Measurements from ENCODE around the gene SOX11.

SOX11 gene

DNA sequence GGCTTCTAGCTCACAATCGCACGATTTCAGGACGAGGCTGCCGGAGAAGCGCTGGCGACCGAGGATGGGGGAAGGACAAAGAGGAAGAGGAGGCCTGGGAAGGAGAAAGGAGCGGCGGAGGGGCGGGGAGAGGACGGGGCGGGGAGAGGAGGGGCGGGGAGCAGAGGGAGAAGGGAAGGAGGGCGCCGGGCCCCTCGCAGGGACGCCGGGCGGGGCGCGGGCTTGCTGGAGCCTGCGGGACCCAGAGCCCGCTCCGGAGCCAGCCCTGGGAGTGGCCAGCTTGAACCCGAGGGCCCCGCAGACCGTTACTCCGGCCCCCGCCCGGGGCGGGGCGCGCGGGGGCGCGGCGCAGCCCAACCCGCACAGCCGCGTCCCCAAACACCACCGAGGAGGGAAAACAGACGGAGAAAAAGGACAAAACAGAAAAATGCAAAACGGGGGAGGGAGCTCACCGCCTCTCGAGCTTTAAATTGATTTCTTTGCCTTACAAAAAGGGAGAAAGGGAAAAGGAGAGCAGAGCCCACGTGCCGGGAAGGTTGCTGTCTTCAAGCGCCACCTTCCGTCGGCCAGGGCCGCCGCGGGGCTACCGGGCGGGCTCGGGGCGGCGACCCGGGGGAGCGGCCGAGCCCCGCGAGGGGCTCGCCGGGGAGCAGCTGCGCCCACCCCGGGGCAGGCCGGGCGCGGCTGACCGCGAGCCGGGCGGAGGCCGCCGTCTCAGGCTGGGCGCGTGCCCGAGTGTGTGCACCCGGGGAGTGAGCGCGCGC is 781 bp upstream of the SOX11 start:
- no peak for DNase-seq (ENCODE audit: low read depth in 2 of 2)

DNA sequence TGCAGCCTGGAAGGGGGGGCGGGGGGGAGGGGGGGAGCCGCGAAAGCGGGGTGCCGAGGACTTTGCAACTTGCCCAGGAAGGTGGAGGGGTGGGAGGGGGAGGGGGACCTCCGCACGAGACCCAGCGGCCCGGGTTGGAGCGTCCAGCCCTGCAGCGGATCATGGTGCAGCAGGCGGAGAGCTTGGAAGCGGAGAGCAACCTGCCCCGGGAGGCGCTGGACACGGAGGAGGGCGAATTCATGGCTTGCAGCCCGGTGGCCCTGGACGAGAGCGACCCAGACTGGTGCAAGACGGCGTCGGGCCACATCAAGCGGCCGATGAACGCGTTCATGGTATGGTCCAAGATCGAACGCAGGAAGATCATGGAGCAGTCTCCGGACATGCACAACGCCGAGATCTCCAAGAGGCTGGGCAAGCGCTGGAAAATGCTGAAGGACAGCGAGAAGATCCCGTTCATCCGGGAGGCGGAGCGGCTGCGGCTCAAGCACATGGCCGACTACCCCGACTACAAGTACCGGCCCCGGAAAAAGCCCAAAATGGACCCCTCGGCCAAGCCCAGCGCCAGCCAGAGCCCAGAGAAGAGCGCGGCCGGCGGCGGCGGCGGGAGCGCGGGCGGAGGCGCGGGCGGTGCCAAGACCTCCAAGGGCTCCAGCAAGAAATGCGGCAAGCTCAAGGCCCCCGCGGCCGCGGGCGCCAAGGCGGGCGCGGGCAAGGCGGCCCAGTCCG is 540 bp downstream of the SOX11 start:
- DNase-seq (ENCODE audit: low read depth in 2 of 2) = no peak

DNA sequence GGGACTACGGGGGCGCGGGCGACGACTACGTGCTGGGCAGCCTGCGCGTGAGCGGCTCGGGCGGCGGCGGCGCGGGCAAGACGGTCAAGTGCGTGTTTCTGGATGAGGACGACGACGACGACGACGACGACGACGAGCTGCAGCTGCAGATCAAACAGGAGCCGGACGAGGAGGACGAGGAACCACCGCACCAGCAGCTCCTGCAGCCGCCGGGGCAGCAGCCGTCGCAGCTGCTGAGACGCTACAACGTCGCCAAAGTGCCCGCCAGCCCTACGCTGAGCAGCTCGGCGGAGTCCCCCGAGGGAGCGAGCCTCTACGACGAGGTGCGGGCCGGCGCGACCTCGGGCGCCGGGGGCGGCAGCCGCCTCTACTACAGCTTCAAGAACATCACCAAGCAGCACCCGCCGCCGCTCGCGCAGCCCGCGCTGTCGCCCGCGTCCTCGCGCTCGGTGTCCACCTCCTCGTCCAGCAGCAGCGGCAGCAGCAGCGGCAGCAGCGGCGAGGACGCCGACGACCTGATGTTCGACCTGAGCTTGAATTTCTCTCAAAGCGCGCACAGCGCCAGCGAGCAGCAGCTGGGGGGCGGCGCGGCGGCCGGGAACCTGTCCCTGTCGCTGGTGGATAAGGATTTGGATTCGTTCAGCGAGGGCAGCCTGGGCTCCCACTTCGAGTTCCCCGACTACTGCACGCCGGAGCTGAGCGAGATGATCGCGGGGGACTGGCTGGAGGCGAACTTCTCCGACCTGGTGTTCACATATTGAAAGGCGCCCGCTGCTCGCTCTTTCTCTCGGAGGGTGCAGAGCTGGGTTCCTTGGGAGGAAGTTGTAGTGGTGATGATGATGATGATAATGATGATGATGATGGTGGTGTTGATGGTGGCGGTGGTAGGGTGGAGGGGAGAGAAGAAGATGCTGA is 1.4 kb downstream of the SOX11 start:
- DNase-seq (ENCODE audit: low read depth in 2 of 2) = no peak

DNA sequence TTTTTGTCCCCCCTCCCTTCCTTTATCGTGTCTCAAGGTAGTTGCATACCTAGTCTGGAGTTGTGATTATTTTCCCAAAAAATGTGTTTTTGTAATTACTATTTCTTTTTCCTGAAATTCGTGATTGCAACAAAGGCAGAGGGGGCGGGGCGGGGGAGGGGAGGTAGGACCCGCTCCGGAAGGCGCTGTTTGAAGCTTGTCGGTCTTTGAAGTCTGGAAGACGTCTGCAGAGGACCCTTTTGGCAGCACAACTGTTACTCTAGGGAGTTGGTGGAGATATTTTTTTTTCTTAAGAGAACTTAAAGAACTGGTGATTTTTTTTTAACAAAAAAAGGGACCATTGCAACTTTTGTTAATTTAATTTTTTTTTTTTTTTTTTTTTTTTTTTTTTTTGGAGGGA is 2.1 kb downstream of the SOX11 start:
- no peak for DNase-seq (ENCODE audit: low read depth in 2 of 2)

DNA sequence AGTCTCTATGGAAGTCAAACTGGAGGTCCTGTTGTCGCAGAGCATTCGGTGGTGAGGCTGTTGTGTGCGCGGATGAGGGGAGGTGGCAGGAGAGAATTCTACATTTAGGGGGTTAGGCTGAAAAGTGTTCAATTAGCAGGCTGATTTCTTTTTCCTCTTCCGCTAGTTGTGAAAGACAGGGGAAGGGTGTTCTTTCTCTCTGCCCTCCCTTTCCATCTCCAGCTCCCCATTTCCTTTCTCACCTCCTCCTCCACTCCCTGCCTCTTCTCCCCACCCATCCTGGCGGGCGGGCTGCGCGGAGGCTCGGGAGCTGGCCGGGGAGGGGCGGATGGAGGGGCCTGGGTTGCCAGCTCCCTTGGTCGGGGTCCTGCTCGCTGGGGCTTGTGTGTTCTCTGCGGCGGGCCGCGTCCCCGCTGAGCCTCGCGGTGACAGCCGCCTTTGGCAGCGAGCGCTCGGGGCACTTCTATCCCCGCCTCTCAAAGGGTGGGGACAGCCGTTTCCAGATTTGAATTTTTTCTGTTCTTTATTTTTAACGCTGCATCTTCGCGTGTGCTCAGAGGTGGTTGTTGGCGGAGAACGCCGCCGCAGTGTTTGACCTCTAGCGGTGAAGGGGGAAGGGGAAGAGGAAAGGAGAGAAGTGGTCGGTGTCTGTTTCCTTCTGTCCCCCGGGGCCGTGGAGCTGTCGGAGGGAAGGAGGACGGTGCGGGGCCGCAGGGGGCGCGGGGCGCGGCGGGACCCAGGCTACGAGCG is 3.6 kb downstream of the SOX11 start:
- no peak for DNase-seq (ENCODE audit: low read depth in 2 of 2)

DNA sequence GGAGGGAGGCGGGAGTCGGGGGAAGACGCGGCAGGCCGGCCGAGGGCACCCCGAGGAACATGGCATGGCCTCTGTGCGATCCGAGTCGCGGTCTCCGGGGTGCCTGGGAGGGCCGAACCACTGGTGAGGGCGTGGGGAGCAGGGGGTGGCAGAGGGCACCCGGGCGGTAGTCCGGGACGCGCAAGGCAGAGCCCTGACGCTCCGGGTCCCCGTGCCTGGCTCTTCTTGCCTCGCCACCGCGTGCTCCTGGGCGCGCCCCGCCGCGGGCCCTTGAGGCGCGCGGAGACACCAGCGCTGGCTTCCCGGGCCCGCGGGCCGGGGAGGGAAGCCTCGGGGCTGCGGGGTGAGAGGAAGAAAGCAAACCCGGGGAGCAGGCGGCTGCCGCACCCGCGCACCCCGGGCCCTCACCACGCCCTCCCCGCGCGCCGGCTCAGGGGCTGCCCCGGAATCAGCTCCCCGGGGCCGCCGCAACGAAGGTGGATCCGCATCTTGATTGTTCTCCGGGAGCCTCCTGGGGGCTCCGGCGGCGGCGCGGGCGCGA is 4.3 kb downstream of the SOX11 start:
- DNase-seq (ENCODE audit: low read depth in 2 of 2) = no peak

DNA sequence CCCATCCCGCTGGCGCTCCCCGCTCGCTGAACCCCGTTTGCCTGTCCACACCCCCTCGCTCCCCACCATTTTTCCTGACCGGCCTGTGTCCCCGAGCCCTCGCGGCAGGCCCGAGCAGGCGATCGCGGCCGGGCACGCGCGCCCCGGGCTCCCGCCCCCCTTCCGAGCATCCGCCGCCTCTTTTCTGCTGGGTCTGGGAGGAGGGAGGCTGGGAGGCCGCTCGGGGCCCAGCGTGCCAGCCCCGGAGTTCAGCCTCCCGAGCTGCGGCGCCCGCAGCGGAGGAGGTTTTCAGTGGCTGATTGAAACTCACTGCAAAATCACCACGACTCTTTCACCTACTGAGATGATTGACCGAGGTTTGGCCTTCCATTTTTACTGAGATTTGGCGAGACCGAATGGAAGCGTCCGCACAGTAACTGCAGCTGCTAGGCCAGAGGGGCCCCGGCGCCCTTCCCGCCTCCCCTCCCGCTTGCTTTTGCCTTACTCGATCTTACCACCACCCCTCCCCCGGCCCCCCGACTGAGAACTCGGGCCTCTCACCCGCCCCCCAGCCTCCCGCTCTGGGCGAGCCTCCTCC is 4.8 kb downstream of the SOX11 start:
- DNase-seq (ENCODE audit: low read depth in 2 of 2) = no peak

DNA sequence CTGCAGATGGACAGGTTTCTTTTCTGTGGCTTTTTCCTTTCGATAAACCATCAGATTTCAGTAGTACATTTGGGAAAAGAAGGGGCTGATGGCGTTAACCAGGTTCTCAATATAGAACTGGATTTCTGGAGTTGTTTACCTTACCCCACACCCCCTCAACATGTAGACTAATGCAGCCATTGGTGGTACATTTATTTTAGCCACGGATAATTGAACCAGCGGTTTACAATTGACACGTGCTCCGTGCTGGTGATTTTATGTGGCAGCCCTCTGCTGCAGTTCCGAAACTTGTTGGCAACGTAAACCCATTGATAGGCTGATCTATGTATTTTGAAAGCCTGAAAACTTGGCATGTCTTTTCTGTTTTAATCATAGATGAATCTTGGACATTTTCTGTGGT is 5.4 kb downstream of the SOX11 start:
- no peak for DNase-seq (ENCODE audit: low read depth in 2 of 2)

DNA sequence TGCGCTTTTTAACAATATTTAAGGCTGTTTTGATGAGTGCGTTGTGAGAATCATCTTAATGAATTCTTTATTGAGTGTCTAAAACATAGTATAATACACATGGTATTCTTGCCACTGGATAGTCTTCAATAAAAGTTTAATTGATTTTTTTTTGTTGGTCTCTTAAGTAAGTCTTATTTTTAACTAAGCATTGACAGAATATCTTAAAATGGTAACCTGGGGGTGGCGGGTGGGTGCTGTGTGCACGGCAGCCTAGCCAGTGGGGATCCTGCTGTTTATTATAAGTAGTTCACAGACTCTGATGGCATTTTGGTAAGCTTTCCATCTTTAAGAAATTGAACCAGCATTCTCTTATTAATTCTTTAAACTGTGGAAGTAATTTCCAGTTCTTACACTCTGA is 6.0 kb downstream of the SOX11 start:
- DNase-seq (ENCODE audit: low read depth in 2 of 2) = no peak

DNA sequence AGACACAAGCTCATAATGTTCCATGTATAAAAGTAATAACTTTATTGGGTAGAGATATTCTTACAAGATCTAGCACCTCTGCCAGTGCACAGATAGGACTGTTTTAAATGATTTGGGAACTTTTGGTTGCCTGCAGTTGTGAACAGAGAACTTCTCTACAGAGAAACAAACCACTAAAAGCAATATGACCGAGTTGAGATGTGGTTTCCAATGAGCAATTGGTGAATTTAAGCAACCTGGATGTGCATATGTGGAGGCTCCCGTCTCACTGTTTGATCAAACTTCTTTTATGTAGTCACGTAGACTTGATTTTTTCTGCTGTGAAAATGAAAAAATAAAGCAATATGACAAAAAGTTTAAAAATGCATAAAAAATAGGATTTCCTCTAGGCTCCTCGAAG is 7.8 kb downstream of the SOX11 start:
- DNase-seq (ENCODE audit: low read depth in 2 of 2) = no peak

DNA sequence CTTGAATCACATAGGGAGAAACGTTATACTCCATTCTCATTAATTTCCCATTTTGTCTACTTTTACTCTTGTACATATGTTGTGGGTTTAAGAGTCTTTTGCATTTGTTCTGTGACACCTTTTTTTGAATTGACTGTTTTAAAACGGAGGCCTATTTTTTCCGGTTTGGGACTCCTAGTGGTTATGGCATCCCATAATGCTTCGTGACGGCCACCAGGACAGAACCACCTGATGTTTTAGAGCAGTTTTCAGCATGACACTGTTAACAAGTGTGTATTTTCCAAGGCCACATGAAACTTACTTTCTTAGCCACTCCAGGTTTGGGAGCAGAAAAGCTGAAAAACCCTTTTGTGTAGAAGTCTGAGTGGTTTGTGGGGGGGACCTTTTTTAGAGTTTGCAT is 8.4 kb downstream of the SOX11 start:
- DNase-seq (ENCODE audit: low read depth in 2 of 2) = no peak

DNA sequence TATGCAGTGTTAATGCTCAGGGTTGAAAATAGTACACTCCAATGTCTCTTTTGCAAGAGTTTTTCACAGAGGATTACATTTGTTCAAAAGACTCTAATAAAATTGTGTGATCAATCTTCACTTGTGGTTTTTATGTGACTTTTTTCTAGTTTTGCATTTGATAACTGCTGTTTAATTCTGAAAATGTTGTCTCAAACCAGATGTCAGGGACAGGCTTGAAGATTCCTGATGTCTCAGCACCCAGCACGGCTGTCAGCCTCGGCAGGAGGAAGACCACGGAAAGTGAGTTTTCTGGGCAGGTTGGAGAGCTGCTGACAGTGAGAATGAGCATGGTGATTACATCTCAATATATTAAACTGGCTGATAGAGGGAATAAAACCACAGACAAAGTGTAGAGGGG is 9.1 kb downstream of the SOX11 start:
- DNase-seq (ENCODE audit: low read depth in 2 of 2) = no peak

DNA sequence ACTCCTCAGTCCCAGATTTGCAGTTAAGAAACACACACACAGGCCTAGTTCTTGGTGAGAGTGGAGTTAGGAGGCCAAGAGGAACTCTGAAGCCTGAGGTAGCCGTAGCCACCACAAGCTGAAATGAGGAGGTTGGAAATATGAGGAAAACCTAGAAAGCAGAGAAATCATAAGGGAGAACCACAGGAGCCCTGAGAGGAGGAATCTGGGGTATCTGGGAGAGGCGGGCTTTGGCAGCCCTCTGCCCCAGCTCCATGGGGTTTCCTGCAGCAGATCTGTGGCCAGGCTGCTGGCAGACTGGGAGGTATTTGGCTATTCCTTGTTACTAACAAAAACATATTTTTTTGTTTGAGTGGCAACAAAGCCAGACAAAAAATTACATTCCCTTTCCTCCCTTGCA is 11.0 kb downstream of the SOX11 start:
- DNase-seq (ENCODE audit: low read depth in 2 of 2) = no peak

DNA sequence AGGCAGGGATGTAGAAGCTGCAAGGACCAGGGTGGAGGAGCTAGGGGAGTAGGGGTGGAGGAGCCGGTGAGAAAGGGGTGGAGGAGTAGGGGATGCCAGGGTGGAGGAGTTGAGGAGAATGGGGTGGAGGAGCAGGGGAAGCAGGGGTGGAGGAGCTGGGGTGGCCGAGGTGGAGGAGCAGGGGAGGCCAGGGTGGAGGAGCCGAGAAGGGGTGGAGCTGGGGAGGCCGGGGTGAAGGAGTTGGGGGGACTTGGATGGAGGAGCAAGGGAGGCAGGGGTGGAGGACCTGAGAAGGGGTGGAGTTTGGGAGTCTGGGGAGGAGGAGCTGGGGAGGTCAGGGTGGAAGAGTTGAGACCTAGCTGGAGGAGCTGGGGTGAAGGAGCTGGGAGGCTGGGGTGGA is 13.3 kb downstream of the SOX11 start:
- DNase-seq (ENCODE audit: low read depth in 2 of 2) = no peak

DNA sequence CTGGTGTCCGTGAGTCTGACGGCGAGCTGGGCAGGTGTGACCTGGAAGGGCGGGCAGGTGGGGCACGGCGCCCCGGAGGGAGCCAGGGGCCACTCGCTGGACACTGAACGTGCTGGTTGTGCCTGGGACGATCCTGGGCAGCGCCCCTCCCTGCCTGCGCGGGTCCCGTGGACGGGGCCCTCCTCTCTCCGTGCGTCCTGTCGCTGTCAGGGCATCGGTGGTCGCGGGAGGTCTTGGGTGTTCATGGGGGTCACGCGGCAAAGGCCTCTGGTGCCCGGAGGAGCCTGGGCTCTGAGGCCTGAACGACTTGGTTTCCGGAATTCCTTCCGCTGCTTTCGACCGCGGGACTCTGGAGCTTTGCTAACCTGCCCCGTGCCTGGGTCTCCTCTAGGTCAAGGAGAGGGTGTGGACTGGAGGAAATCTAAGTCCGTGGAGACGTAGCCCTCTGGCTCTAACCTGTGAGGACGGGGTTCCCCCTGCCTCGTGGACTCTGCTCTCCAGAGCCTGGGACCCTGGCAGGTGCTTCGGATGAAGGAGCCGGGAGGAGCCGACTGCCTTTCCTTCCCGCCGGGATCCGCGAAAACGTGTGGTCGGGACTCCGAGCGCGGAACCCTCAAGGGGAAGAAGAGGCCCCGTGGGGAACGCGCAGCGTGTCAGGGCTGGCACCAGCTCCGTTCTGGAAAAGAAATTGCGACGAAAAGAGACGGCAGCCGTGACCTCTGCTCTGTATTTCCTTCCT is 14.7 kb downstream of the SOX11 start:
- no peak for DNase-seq (ENCODE audit: low read depth in 2 of 2)

DNA sequence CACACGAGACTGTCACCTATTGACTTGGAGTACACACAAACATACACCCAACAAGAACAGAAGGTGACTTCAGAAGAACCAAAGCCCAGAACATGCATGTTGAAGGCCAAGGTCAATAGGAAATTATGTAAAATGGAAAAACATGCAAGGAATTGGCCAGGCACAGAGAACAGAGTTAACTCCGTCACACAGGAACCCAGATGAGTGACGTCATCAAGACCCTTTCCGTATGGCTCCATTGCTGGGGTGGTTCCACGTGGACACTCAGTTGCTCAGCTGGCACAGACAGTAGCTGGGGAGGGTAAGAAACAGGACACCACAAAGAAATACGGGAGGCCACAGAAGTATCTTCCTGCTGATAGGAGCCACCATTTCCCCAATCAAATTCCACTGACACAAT is 18.4 kb downstream of the SOX11 start:
- no peak for DNase-seq (ENCODE audit: low read depth in 2 of 2)

DNA sequence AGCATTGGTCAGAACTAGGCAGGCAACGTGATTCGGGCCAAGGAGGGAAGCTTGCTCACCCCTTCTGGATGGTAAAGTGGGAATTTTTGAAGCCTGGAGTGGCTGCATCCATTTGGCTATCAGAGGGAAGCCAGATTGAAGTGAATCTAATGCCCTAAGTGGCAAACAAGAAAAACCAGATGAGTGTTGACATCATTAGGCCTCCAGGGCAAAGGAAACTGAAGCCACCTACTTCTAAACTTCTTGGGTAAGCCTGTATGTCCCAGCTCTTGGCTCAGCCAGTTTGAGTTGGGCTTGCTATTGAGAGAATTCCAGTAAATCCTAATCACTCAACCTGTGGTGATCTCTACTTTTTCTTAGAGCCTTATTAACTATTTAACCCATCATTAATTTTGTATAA is 20.9 kb downstream of the SOX11 start:
- no peak for DNase-seq (ENCODE audit: low read depth in 2 of 2)

DNA sequence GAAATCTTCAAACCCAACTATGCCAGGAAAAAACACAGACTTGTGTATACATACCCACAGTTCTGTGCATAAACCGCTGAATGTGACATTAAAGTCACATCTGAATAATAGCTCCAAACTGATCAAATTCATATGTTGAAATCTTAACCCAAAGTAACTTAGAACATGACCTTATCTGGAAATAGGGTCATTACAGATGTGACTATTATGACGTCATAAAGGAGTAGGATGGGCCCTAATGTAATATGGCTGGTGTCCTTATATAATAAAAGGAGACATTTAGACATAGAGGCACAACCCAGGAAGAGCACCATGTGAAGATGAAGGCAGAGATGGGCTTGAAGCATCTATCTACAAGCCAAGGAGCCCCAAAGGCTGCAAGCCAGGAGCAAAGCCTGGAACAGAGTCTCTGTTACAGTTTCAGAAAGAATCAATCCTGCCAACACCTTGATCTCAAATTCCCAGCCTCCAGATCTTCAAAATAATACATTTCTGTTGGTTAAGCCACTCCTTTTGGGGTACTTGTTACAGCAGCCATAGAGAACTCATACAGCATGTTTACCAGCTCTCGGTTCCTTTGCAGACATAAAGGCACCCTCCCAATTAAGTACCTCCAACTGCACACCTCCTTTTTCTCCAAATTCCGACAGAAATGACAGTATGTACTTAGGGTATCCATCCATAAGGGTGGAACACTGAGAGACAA is 27.6 kb downstream of the SOX11 start:
- DNase-seq (ENCODE audit: low read depth in 2 of 2) = no peak

DNA sequence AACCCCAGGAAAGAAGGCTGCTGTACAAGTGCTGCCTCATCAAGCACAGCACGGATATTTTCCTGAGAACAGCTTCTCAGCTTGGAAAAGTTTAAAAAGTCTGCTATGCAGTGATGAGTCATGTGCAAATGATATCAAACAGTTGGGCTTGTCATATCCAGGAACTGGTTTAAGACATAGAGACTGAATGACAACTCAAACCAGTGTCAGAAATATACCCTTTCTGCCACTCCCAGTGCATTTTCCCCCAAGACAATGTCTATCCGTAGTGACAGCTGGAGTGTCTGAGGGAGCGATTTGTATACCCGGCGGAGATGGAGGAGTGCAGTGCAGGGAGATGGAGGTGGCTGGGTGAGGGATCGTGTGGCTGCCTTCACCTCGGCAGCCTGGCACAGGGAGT is 28.2 kb downstream of the SOX11 start:
- no peak for DNase-seq (ENCODE audit: low read depth in 2 of 2)

DNA sequence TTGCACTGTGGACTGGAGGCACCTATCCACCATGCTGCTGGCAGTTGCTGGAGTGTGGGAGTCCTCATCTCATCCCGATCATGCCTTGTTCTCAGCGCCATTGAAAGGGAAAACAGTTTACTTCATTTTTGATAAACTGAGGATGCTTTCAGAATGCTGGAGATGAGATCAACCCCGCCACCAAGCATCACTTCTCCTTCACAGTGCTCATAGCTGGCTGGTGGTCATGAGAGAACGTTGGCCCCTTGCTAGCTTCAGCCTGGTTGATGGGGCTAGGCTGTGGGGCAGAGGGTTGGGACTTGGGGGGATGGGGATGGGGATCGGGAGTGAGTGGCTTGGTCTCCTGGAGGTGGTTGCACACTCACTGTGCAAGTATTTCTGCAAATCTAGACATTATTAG is 30.1 kb downstream of the SOX11 start:
- no peak for DNase-seq (ENCODE audit: low read depth in 2 of 2)
